C4-2B (cell line): ENCODE results near the gene SMC6.

Source experiments
- H3K27ac ChIP-seq: fragments of 450-650 bp; 2 replicates; pipeline ENCODE4 v1.5.1; 2017
- CTCF ChIP-seq: fragments of 450-650 bp; conservative IDR thresholded peaks from 2 replicates; pipeline ENCODE4 v1.5.1; 2017; ENCODE audit warnings: mild to moderate bottlenecking
- ZFX ChIP-seq: fragments of 450-650 bp; IDR thresholded peaks from 2 replicates; pipeline ENCODE4 v1.6.1; 2017

SMC6 gene

GRCh38 chr2:17793803-17794354 is 40.3 kb upstream of the SMC6 start:
- TF ChIP-seq CTCF (no peak), ZFX (no peak)
- H3K27ac ChIP-seq: no peak overlapping the region

GRCh38 chr2:17793296-17793695 is 39.7 kb upstream of the SMC6 start:
- H3K27ac ChIP-seq: no peak overlapping the region
- TF ChIP-seq ZFX: no peak
- no peak for TF ChIP-seq CTCF

- H3K27ac ChIP-seq: no peak overlapping the region
- no peak for TF ChIP-seq ZFX
- no peak for TF ChIP-seq CTCF
Measured at GRCh38 chr2:17792515-17792914, 38.9 kb upstream of the SMC6 start.

GRCh38 chr2:17791817-17792130 is 38.2 kb upstream of the SMC6 start:
- H3K27ac ChIP-seq: no peak overlapping the region
- TF ChIP-seq ZFX: no peak
- no peak for TF ChIP-seq CTCF

- TF ChIP-seq ZFX: no peak
- TF ChIP-seq CTCF: no peak
- no peak overlapping the region for H3K27ac ChIP-seq
Measured at GRCh38 chr2:17791121-17791816, 37.7 kb upstream of the SMC6 start.

GRCh38 chr2:17790536-17790935 is 36.9 kb upstream of the SMC6 start:
- H3K27ac ChIP-seq: no peak overlapping the region
- TF ChIP-seq ZFX (no peak), CTCF (no peak)

GRCh38 chr2:17788773-17789172 is 35.2 kb upstream of the SMC6 start:
- H3K27ac ChIP-seq: no peak overlapping the region
- TF ChIP-seq ZFX (no peak), CTCF (no peak)
